ENCODE results near the gene MAP3K4.

DNA sequence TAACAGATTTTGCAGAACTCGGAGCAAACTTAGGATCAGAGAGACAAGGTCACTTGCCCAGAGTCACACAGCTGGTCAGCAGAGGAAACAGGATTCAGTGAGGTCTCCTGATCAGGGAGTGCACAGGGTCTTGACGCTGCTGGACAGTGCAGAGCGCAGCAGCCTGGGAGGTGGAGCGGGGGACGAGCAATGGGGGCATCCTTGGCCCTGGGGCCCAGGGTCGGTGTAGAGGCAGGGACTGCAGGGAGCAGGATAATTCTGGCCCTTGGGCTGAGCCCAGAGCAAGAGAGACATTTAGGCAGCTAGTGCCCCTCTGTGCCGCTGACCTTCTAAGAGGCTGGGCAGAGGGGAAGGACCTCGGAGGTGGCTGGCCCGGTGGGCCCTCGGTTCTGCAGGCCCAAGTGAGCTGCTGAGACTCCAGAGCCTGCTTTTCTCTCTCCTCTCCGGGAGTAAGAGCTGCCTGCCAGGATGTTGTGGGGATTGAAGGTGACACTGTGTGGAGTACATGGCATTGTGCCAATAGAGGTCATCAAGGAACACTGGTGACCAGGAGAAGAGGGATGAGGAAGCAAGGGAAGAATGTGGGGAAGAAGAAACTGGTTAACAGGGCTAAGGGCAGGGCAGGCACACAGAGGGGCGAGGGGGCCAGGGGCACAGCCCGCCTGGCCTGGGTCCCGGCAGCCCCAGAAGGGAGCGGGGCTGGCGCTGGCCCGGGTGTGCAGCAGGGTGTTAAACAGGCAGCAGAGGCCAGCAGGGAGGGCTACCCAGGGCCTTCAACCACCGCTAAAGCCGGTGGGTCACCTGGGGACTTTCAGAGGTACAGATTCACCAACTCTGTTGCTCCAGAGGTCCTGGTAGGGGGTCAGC, 160.3 kb downstream of the MAP3K4 start:
- no peak for TF ChIP-seq ARNT (IDR thresholded peaks at IDR 0.05)
- no peak for TF ChIP-seq TARDBP (IDR thresholded peaks at IDR 0.05)
- no peak for TF ChIP-seq ELF4 (IDR thresholded peaks at IDR 0.05)
- TF ChIP-seq ZNF384 (IDR thresholded peaks at IDR 0.05): no peak
- no peak for TF ChIP-seq SP1 (IDR thresholded peaks at IDR 0.05)
- TF ChIP-seq, protein P1, sequence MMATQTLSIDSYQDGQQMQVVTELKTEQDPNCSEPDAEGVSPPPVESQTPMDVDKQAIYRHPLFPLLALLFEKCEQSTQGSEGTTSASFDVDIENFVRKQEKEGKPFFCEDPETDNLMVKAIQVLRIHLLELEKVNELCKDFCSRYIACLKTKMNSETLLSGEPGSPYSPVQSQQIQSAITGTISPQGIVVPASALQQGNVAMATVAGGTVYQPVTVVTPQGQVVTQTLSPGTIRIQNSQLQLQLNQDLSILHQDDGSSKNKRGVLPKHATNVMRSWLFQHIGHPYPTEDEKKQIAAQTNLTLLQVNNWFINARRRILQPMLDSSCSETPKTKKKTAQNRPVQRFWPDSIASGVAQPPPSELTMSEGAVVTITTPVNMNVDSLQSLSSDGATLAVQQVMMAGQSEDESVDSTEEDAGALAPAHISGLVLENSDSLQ (IDR thresholded peaks at IDR 0.05): no peak
